SJSA1 (cell line): ENCODE results near the gene LECT2. TPM values are rescaled to one million over a fixed set of nuclear protein-coding genes. Genes with fewer than 3 reads are reported as not detected.

Source experiments
- DNase-seq, 2 experiments: peaks; one replicate each; pipeline ENCODE4 v3.0.0-alpha.2; 2015 to 2020; ENCODE audit warnings: low spot score in 2 of 2, low read depth in 1 of 2
- H3K27ac ChIP-seq: fragments of 250-450 bp; sonication (Bioruptor Pico); 2 replicates; pipeline ENCODE4 v1.5.1; 2020; ENCODE audit warnings: mild to moderate bottlenecking, moderate library complexity
- H3K27me3 ChIP-seq: fragments of 250-450 bp; sonication (Bioruptor Pico); replicated peaks from 2 replicates; pipeline ENCODE4 v1.5.1; 2020; ENCODE audit warnings: mild to moderate bottlenecking, moderate library complexity
- H3K36me3 ChIP-seq: fragments of 250-450 bp; sonication (Bioruptor Pico); 2 replicates; pipeline ENCODE4 v1.5.1; 2020; ENCODE audit warnings: mild to moderate bottlenecking
- H3K4me1 ChIP-seq: fragments of 250-450 bp; sonication (Bioruptor Pico); replicated peaks from 2 replicates; pipeline ENCODE4 v1.6.1; 2021; ENCODE audit warnings: mild to moderate bottlenecking
- H3K4me3 ChIP-seq: fragments of 250-450 bp; sonication (Bioruptor Pico); 2 replicates; pipeline ENCODE4 v1.5.1; 2020; ENCODE audit warnings: mild to moderate bottlenecking
- H3K9me3 ChIP-seq: fragments of 250-450 bp; sonication (Bioruptor Pico); replicated peaks from 2 replicates; pipeline ENCODE4 v1.5.1; 2020; ENCODE audit warnings: mild to moderate bottlenecking
- total RNA-seq: library from RNA; depleted of rRNA; stranded (reverse); fragments of >200 nt; shearing (Covaris generic); gene quantifications from 2 replicates; pipeline ENCODE4 v1.2.3, GENCODE V29; 2014; rRNA removed

The LECT2 gene
- total RNA-seq = not detected in 2 replicates

GRCh38 chr5:135954899-135955298 lies at the start of gene LECT2:
LECT2 (minus strand) TSS chr5:135954983; CDS start chr5:135954833, 150 bp downstream.
- no peak for DNase-seq
- no peaks in the 10 kb centered on the region for H3K36me3 ChIP-seq
- H3K9me3 ChIP-seq = no peaks in the 10 kb centered on the region
- H3K27ac ChIP-seq = no peak within 1 kb of the TSS
- no peak within 1 kb of the TSS for H3K4me3 ChIP-seq
- peaks cover 7% of the 10 kb centered on the region for H3K4me1 ChIP-seq
- H3K27me3 ChIP-seq = no peaks in the 10 kb centered on the region

- Histone ChIP-seq H3K4me1 (peaks cover 71% of the 10 kb centered on the region), H3K27ac (no peak overlapping the region)
Observed at GRCh38 chr5:136004436-136004835, 49.7 kb upstream of the LECT2 start.

GRCh38 chr5:136001466-136001981 lies 46.7 kb upstream of the LECT2 start:
- no peak overlapping the region for H3K4me3 ChIP-seq
- no peaks in the 10 kb centered on the region for H3K36me3 ChIP-seq
- H3K4me1 ChIP-seq = peaks cover 72% of the 10 kb centered on the region
- no peaks in the 10 kb centered on the region for H3K27me3 ChIP-seq
- DNase-seq = peak; percentile 73 to 75
- H3K9me3 ChIP-seq = no peaks in the 10 kb centered on the region
- H3K27ac ChIP-seq = peak overlapping the region; percentile 51

More at GRCh38 chr5:136004436-136004835, 49.7 kb upstream of the LECT2 start:
- H3K4me3 ChIP-seq = no peak overlapping the region
- no peaks in the 10 kb centered on the region for H3K36me3 ChIP-seq
- H3K9me3 ChIP-seq = no peaks in the 10 kb centered on the region
- DNase-seq = peak in 1 of 2 experiments; percentile 34
- H3K27me3 ChIP-seq = no peaks in the 10 kb centered on the region

GRCh38 chr5:136000932-136001331 lies 46.1 kb upstream of the LECT2 start:
- DNase-seq = no peak
- Histone ChIP-seq H3K9me3 (no peaks in the 10 kb centered on the region), H3K4me1 (peaks cover 72% of the 10 kb centered on the region), H3K36me3 (no peaks in the 10 kb centered on the region), H3K27ac (peak overlapping the region; percentile 51), H3K27me3 (no peaks in the 10 kb centered on the region), H3K4me3 (no peak overlapping the region)

DNA sequence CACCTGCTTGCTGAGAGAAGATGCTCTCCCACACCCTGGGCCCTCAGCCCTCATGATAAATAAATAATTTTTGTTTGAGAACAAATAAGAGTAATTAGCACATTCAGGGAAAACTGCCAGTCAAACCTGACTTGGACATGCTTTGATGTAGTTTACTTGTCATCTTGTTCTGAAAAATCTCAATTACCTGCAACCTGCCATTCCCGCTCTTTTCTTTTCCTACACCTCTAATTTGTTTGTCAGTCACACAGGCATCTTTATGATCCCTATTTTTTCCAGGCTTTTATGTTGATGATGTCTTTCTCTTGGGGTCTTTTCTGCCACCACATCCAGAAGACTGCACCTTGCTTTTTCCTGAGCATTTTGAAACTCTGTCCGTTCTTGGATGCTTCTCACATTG lies 45.4 kb upstream of the LECT2 start:
- no peaks in the 10 kb centered on the region for H3K36me3 ChIP-seq
- no peaks in the 10 kb centered on the region for H3K9me3 ChIP-seq
- no peaks in the 10 kb centered on the region for H3K27me3 ChIP-seq
- peaks cover 72% of the 10 kb centered on the region for H3K4me1 ChIP-seq
- H3K27ac ChIP-seq = peak overlapping the region; percentile 45
- no peak overlapping the region for H3K4me3 ChIP-seq
- DNase-seq = no peak

- peak overlapping the region; percentile 45 for H3K27ac ChIP-seq
- H3K36me3 ChIP-seq = no peaks in the 10 kb centered on the region
Observed at GRCh38 chr5:135999406-136000139, 44.8 kb upstream of the LECT2 start.

GRCh38 chr5:135998889-135999288 lies 44.1 kb upstream of the LECT2 start:
- no peak overlapping the region for H3K4me3 ChIP-seq
- no peaks in the 10 kb centered on the region for H3K36me3 ChIP-seq
- peak in 1 of 2 experiments; percentile 26 for DNase-seq
- H3K27me3 ChIP-seq = no peaks in the 10 kb centered on the region
- H3K27ac ChIP-seq = peak overlapping the region; percentile 45
- peaks cover 74% of the 10 kb centered on the region for H3K4me1 ChIP-seq
- H3K9me3 ChIP-seq = no peaks in the 10 kb centered on the region

More at GRCh38 chr5:135999406-136000139, 44.8 kb upstream of the LECT2 start:
- Histone ChIP-seq H3K4me3 (no peak overlapping the region), H3K27me3 (no peaks in the 10 kb centered on the region), H3K4me1 (peaks cover 72% of the 10 kb centered on the region), H3K9me3 (no peaks in the 10 kb centered on the region)
- peak; percentile 86 to 89 for DNase-seq

DNA sequence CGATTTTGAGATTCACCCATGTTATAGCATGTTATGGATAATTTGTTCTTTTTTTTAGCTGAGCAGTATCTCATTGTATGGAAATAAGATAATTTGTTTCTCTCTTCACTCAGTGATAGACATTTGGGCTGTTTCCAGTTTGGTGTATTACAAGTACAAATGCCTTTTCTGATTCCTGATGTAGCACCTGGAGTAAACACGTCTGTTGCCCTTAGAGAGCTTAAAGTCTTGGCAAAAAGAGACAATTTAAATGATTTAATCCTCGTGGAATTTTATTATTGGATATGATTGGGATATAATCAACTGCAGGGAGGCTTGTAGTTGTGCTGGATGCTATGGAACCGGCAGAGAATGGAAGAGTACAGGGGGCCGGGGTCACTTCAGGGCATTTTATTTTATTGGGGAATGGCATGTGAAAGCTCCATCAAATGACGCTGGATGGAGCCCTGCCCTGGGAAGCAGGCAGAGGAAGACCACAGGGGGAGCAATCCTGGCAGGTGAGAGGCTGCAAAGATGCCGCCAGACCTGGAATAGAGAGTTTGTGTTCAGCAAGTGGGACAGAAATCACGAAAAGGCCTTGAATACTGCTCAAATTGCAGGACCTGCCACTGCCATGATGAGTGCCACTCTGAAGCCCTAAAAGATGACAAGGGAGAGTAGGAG lies 43.0 kb upstream of the LECT2 start:
- no peaks in the 10 kb centered on the region for H3K27me3 ChIP-seq
- H3K27ac ChIP-seq = no peak overlapping the region
- H3K4me3 ChIP-seq = no peak overlapping the region
- H3K9me3 ChIP-seq = no peaks in the 10 kb centered on the region
- no peaks in the 10 kb centered on the region for H3K36me3 ChIP-seq
- peak in 1 of 2 experiments; percentile 41 for DNase-seq
- peaks cover 85% of the 10 kb centered on the region for H3K4me1 ChIP-seq

DNA sequence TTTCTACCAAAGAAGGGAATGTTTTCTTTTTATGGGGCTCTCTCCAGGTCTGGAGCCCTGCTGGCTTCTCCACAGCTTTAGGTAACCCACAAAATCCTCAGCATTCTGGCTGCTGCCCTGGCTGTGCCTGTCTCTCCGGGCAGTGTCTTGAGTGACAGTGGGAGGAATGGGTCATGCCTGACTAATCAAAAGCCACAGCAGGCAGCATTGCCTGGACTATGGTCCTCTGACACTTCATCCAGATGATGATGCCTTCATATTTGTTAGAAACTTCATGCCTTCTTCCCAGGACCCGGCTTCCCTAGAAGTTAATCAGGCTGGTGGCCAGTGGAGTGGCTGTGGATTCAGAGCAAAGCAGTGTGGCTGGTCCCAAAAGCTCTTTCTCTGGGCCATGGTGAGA lies 41.8 kb upstream of the LECT2 start:
- Histone ChIP-seq H3K27me3 (no peaks in the 10 kb centered on the region), H3K4me3 (no peak overlapping the region), H3K36me3 (no peaks in the 10 kb centered on the region), H3K9me3 (no peaks in the 10 kb centered on the region), H3K4me1 (peaks cover 85% of the 10 kb centered on the region), H3K27ac (peak overlapping the region; percentile 10)
- DNase-seq = peak; percentile 42 to 58

GRCh38 chr5:135995976-135996375 lies 41.2 kb upstream of the LECT2 start:
- Histone ChIP-seq H3K4me3 (no peak overlapping the region), H3K9me3 (no peaks in the 10 kb centered on the region), H3K27me3 (no peaks in the 10 kb centered on the region), H3K27ac (peak overlapping the region; percentile 10; the same call in 1 of the 2 replicates), H3K36me3 (no peaks in the 10 kb centered on the region), H3K4me1 (peaks cover 79% of the 10 kb centered on the region)
- peak in 1 of 2 experiments; percentile 37 for DNase-seq

- no peak overlapping the region for H3K4me3 ChIP-seq
Observed at GRCh38 chr5:135993880-135994636, 39.3 kb upstream of the LECT2 start.

GRCh38 chr5:135993335-135993879 lies 38.6 kb upstream of the LECT2 start:
- Histone ChIP-seq H3K27ac (peak overlapping the region; percentile 84), H3K36me3 (no peaks in the 10 kb centered on the region), H3K4me3 (no peak overlapping the region), H3K4me1 (peaks cover 53% of the 10 kb centered on the region), H3K27me3 (no peaks in the 10 kb centered on the region), H3K9me3 (no peaks in the 10 kb centered on the region)
- peak; percentile 42 to 92 for DNase-seq

More at GRCh38 chr5:135993880-135994636, 39.3 kb upstream of the LECT2 start:
- H3K27me3 ChIP-seq = no peaks in the 10 kb centered on the region
- H3K4me1 ChIP-seq = peaks cover 60% of the 10 kb centered on the region
- peak; percentile 84 to 94 for DNase-seq
- H3K36me3 ChIP-seq = no peaks in the 10 kb centered on the region
- H3K9me3 ChIP-seq = no peaks in the 10 kb centered on the region
- H3K27ac ChIP-seq = peak overlapping the region; percentile 84

DNA sequence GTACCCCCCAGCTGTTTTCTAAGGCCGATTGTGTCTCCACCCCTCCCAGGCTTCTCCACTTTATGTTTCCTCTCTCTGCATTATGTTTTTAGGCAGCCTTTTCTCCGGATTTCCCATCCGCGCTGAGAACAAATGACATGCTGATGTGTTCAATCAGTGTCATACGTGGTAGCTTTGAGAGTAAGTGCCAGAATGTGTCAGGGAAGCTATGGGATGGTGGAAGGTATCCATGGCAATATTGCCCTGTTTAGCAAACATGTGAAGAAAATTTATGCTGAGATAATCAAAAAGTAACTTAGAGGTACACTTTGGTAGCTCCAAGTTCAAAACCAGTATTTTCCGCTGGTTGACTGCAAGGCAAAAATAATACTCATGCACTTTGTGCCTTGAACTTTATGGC lies 36.6 kb upstream of the LECT2 start:
- Histone ChIP-seq H3K27me3 (no peaks in the 10 kb centered on the region), H3K4me1 (peaks cover 45% of the 10 kb centered on the region), H3K4me3 (no peak overlapping the region), H3K36me3 (no peaks in the 10 kb centered on the region), H3K9me3 (no peaks in the 10 kb centered on the region), H3K27ac (no peak overlapping the region)
- no peak for DNase-seq
